SH-SY5Y (cell line): ENCODE data around the gene KDM1A.

Source experiments
- GATA2 ChIP-seq: IDR thresholded peaks from 2 replicates; pipeline ENCODE4 v1.6.1; 2011; ENCODE audit warnings: mild to moderate bottlenecking, low read depth, low read length
- GATA3 ChIP-seq: IDR thresholded peaks from 2 replicates; pipeline ENCODE4 v1.6.1; 2011; ENCODE audit warnings: low read depth, mild to moderate bottlenecking, low read length, moderate library complexity

DNA sequence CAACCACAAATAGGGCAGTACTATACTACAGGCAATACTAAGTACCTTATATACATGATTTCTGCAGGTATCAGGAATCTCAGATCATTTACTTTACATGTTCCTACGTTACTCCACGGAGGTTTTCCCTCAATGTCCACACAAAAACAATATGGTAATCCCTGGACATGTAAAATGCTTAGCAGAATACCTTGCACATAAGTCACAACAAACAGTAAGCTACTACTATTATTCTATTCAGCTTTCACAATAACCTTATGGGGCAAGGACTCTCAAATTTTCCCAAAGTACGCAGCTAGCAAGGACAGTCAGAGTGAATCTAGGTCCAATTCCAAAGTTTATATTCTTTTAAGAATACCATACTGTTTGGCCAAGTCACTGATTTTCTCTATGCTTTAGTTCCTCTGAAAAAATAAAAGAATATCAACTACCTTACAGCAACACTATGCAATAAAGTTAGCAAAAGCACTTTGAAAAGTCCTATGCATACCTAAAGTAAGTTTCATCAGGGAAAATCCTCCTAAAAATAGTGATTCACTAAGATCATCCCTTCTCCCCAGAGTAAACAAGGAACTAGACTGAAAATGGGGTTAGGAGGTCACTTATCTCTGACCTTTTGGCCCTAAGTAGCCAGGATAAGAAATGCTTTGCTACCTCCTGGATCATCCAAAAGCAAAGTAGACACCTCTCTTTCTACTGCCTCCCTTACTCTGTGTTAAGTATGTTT is 82.0 kb downstream of the KDM1A start:
- TF ChIP-seq GATA2, result no peak
- TF ChIP-seq GATA3, result no peak
